ENCODE measurements around the gene CADM1.

DNA sequence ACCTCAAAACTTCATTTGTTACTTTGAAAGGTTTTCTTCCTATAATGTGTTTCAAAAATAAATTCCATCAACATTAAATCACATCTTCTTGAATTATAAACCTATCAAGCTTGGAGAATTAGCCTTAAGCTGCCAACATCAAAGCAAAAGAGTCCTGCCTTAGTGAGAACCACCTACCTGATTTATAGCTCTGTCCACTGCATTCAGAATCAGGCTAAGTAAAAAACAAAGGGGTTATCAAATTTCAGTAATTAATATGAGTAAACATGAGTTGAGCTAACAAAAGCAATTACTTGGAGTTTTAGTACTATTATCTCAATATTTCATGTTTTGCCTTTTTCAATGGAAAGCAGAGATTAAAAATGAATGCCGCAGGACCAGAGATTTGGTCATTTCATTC, 73.9 kb downstream of the CADM1 start:
- TF ChIP-seq GATA2 (IDR thresholded peaks at IDR 0.05; ENCODE audit: insufficient read depth, insufficient read length, low read depth, low read length) (no peak), CTCF (IDR thresholded peaks at IDR 0.05; ENCODE audit: extremely low read depth in 1 of 2, insufficient read depth in 1 of 2, low read depth in 1 of 2, low read length in 2 of 2) (no peak), FOS (IDR thresholded peaks at IDR 0.05; ENCODE audit: borderline replicate concordance, insufficient read depth, low read length) (no peak), POLR2A (IDR thresholded peaks at IDR 0.05; ENCODE audit: low read depth, low read length) (no peak), POLR2AphosphoS5 (IDR thresholded peaks at IDR 0.05; ENCODE audit: insufficient read depth, low read depth, low read length) (no peak)
